Astrocyte (in vitro differentiated cells and primary cell): ENCODE results near the gene TENM3.

Source experiments
- CTCF ChIP-seq: IDR thresholded peaks from 2 replicates; pipeline ENCODE4 v1.5.1; 2011; ENCODE audit warnings: low read depth, mild to moderate bottlenecking, inconsistent platforms, low read length, moderate library complexity; ENCODE audit not compliant: insufficient read depth
- EZH2 ChIP-seq: IDR thresholded peaks from 2 replicates; pipeline ENCODE4 v1.6.1; 2012; ENCODE audit warnings: mild to moderate bottlenecking, low read length, inconsistent platforms; ENCODE audit not compliant: insufficient read depth

GRCh38 chr4:182465114-182465513 lies 221.9 kb downstream of the TENM3 start:
- TF ChIP-seq CTCF (no peak), EZH2 (no peak)
